Ishikawa (cell line): Measurements from ENCODE around the gene TINAGL1.

Source experiments
- CEBPB ChIP-seq: IDR thresholded peaks from 2 replicates; pipeline ENCODE4 v1.6.1; 2012
- CREB1 ChIP-seq: IDR thresholded peaks from 2 replicates; pipeline ENCODE4 v1.6.1; 2012; ENCODE audit warnings: low read depth
- EGR1 ChIP-seq: IDR thresholded peaks from 2 replicates; pipeline ENCODE4 v1.6.1; 2012
- EP300 ChIP-seq: IDR thresholded peaks from 2 replicates; pipeline ENCODE4 v1.6.1; 2012; ENCODE audit warnings: borderline replicate concordance
- FOXM1 ChIP-seq: IDR thresholded peaks from 2 replicates; pipeline ENCODE4 v1.6.1; 2012; ENCODE audit warnings: low read depth, borderline replicate concordance
- MAX ChIP-seq: IDR thresholded peaks from 2 replicates; pipeline ENCODE4 v1.6.1; 2012
- NFIC ChIP-seq: IDR thresholded peaks from 2 replicates; pipeline ENCODE4 v1.6.1; 2012
- RAD21 ChIP-seq: IDR thresholded peaks from 2 replicates; pipeline ENCODE4 v1.6.1; 2012; ENCODE audit warnings: low read depth
- REST ChIP-seq: IDR thresholded peaks from 2 replicates; pipeline ENCODE4 v1.6.1; 2012; ENCODE audit warnings: low read depth, mild to moderate bottlenecking
- TAF1 ChIP-seq: IDR thresholded peaks from 2 replicates; pipeline ENCODE4 v1.6.1; 2012; ENCODE audit warnings: low read depth, mild to moderate bottlenecking
- TCF12 ChIP-seq: IDR thresholded peaks from 2 replicates; pipeline ENCODE4 v1.6.1; 2012; ENCODE audit warnings: low read depth
- TEAD4 ChIP-seq: IDR thresholded peaks from 2 replicates; pipeline ENCODE4 v1.6.1; 2012
- USF1 ChIP-seq: IDR thresholded peaks from 2 replicates; pipeline ENCODE4 v1.6.1; 2012
- YY1 ChIP-seq: IDR thresholded peaks from 2 replicates; pipeline ENCODE4 v1.6.1; 2012; ENCODE audit warnings: low read depth
- ZBTB7A ChIP-seq: IDR thresholded peaks from 2 replicates; pipeline ENCODE4 v1.6.1; 2012; ENCODE audit warnings: low read depth

The TINAGL1 gene

GRCh38 chr1:31624309-31624708 lies 48.0 kb downstream of the TINAGL1 start:
- no peak for TF ChIP-seq NFIC
- TF ChIP-seq CREB1, result no peak

DNA sequence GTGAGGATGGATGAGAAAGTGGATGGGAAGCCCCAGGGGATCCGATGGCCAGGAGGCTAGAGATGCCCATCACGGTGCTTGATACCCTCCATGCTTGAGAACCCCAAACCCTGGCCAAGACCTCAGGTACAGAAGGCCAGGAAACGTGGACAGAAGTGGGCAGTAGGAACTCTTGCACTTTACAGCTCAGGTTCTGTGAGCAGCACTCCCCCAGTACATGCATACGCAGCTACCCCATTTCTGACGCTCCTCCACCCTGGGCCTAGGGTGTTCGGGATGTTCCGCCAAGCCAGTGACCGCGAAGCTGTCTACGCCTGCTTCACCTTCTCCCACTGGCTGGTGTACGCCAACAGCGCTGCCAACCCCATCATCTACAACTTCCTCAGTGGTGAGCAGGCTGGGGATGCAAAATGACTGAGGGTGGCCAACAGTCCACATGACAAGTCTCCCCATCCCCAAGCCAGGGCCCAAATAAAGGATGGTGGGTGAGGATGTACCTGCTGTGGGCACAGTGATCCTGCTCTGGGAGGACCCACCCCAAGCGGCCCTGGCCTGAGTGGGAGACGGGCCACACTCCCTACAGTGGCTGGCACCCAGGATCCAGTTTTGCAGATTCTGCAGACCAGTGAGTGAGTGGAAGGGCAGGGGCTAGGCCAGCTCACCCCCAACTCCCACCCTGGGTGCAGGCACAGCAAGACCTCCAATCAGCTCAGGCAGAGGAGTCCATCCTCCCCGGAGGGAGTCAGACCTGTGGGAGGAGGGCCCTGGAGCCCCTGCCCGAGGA lies 48.6 kb downstream of the TINAGL1 start:
- TF ChIP-seq TEAD4 (no peak), USF1 (no peak), ZBTB7A (no peak), EP300 (no peak), CEBPB (no peak), MAX (no peak), TAF1 (no peak), REST (no peak), CREB1 (no peak), TCF12 (no peak), FOXM1 (no peak), RAD21 (no peak), EGR1 (no peak), YY1 (no peak), NFIC (no peak)

DNA sequence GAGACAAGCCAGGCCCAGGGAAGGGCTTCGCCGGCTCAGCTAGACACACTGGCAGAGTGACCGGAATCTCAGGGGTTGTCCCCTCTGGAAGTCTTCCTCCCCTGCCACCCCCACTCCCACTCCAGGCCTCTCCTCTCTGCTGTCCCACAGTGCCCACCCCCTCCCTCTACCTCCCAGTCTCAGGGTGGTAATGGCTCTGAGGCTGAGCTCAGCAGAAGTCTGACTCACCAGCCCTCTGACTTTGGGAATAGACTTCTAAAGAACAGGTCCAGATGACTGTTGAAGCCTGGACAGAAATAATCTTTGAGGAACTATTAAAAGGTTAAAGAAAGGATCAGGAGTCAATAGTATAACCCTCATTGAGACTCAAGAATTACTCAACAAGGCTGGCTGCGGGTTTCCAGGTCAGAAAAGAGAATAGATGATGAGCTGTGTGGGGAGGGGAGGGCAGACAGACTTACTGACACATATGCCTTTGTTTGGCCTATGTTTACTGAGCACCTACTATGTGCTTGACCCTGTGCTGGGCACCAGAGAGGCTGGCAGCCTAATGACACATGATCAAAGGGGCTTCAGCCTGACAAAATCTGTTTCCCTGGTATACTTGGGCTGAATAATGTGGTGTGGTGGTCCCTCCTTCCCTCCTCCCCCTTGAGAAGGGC lies 49.4 kb downstream of the TINAGL1 start:
- TF ChIP-seq CEBPB (no peak), EGR1 (no peak), REST (no peak), NFIC (no peak), CREB1 (no peak), MAX (no peak), YY1 (no peak), USF1 (no peak), FOXM1 (no peak), RAD21 (no peak)

DNA sequence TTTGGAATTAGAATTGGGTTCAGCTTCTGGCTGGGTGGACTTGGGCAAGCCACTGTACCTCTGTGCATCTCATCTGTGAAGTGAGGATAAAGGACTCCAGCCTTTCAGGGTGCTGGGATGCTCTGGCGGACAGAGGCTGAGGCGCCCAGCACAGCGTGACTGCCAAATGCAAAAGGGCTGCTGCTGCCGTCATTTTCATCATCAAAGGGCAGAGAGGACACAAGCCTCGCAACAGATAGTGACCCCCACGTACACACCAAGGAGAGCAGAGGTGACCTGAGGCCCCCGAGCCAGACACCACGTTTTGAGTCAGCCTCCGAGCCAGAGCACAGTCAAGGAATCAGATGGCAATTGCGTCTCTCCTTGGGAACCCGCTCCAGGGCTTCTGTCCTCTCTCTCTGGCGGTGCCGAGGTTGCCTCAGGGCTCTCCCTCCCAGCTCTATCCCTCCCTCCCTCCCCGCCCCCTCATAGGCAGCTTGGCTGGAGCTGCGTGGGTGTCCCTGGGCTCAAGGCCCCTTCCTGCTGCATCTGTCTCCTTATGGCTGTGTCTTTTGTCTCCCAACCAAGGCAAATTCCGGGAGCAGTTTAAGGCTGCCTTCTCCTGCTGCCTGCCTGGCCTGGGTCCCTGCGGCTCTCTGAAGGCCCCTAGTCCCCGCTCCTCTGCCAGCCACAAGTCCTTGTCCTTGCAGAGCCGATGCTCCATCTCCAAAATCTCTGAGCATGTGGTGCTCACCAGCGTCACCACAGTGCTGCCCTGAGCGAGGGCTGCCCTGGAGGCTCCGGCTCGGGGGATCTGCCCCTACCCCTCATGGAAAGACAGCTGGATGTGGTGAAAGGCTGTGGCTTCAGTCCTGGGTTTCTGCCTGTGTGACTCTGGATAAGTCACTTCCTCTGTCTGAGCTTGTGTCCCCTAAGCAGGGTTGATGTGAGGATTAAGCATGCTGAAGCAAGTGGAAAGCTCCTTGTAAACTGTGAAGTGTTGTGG lies 50.2 kb downstream of the TINAGL1 start:
- no peak for TF ChIP-seq RAD21
- no peak for TF ChIP-seq YY1
- no peak for TF ChIP-seq EP300

DNA sequence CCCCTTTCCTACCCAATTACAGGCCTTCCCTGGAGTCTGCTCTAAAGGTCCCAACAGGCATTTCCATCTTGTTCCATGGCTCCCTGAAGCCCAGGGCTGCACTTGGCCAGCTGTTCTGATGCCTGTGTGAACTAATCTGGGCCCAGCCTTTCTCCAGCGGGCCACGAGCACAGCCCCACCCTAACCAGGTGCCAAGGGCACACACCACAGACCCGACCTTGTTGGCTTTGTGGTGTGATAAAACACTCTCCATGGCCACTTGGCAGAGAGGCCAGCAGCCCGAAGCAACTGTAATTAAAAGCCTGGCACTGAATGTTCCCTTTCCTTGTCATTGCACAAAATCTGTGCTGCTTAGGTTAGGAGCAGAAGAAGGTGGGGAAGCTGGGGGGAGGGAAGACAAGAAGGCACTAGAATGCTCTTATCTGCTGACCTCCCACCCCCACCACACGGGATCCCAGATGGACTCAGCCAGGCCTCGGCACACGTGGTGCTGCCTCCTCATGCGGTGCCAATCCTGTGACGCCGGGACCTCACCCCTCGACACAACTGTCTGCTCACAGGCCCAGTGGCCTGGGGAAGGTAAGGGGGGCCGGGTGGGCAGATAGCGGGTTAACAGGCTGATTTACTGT lies 51.1 kb downstream of the TINAGL1 start:
- no peak for TF ChIP-seq YY1
- TF ChIP-seq CEBPB, result no peak
- TF ChIP-seq ZBTB7A, result no peak
- no peak for TF ChIP-seq TAF1
- no peak for TF ChIP-seq TEAD4
- TF ChIP-seq RAD21, result no peak
- no peak for TF ChIP-seq MAX
- TF ChIP-seq EGR1, result no peak
- no peak for TF ChIP-seq USF1
- no peak for TF ChIP-seq EP300
- no peak for TF ChIP-seq REST
- TF ChIP-seq CREB1, result no peak
- TF ChIP-seq NFIC, result no peak
- TF ChIP-seq TCF12, result no peak
